Kidney glomerular epithelial cell (primary cell): Measurements from ENCODE around the gene RAD52.

Experiments used
- DNase-seq: peaks from one replicate; lab custom pipeline; 2025; lab: John Stamatoyannopoulos, UW

Gene RAD52

DNA sequence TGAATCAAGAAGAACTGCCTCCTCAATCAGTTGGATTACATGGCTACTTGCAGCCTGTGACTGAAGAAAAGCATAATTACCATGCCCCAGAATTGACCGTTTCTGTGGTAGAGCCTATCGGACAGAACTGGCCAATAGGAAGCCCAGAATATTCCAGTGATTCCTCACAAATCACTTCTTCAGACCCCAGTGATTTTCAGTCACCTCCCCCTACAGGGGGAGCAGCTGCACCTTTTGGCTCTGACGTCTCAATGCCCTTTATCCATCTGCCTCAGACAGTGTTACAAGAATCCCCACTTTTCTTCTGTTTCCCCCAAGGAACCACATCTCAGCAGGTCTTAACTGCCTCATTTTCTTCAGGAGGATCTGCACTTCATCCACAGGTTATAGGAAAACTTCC is 80.8 kb downstream of the RAD52 start:
- no peak for DNase-seq

DNA sequence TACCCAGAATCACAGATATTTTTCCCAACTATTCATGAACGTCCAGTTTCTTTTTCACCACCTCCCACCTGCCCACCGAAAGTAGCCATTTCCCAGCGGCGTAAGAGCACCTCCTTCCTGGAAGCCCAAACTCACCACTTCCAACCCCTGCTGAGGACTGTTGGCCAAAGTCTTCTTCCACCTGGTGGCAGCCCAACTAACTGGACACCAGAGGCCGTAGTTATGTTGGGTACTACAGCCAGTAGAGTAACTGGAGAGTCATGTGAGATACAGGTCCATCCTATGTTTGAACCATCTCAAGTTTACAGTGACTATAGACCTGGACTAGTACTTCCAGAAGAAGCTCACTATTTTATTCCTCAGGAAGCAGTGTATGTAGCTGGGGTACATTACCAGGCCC is 81.6 kb downstream of the RAD52 start:
- no peak for DNase-seq

DNA sequence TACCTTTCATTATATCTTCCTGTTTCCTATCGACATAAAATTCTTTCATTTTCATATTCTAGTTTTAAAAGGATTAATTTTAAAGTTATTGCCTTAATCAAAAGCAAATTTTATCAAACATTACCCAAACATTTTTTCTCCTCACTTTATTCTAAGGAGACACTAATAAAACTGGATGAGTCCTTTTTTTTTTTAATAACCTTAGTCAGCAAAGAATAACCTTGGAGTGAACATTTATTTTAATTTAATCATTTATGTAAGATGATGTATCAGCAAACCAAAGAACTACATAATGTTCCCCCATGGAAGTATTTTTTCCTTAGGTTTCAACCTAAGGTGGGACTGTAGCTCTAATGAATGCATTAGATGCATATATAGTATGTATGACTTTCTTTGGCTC is 83.9 kb downstream of the RAD52 start:
- no peak for DNase-seq

- no peak for DNase-seq
These were observed 86.2 kb downstream of the RAD52 start for GRCh38 chr12:863285-863684.

GRCh38 chr12:862303-862911 is 87.1 kb downstream of the RAD52 start:
- no peak for DNase-seq
